Uterus (tissue), 4 donors: ENCODE results near the gene ID2. TPM values are rescaled to one million over a fixed set of nuclear protein-coding genes. Genes with fewer than 3 reads are reported as not detected.

Experiments
- DNase-seq, 2 donors: peaks; one replicate each; pipeline ENCODE4 v3.0.0-alpha.2; 2019 to 2020
- H3K27ac ChIP-seq, 2 donors: fragments of 200-600 bp; sonication (generic); 1 replicate in 1 of 2; 2 replicates in 1 of 2; pipeline ENCODE4 v1.5.1; 2016 to 2018
- H3K27me3 ChIP-seq, 2 donors: fragments of 200-600 bp; sonication (generic); one replicate each; pipeline ENCODE4 v1.5.1; 2018 to 2019; ENCODE audit warnings: control low read depth in 1 of 2
- H3K36me3 ChIP-seq, 2 donors: fragments of 200-600 bp; sonication (generic); one replicate each; pipeline ENCODE4 v1.5.1; 2019; ENCODE audit warnings: control low read depth in 1 of 2
- H3K4me1 ChIP-seq, 2 donors: fragments of 200-600 bp; sonication (generic); one replicate each; pipeline ENCODE4 v1.5.1; 2018 to 2019; ENCODE audit warnings: control low read depth in 1 of 2
- H3K4me3 ChIP-seq, 2 donors: fragments of 200-600 bp; sonication (generic); 1 replicate in 1 of 2; 2 replicates in 1 of 2; pipeline ENCODE4 v1.5.1; 2018 to 2019; ENCODE audit warnings: mild to moderate bottlenecking in 1 of 2
- H3K9me3 ChIP-seq, 2 donors: fragments of 200-600 bp; sonication (generic); one replicate each; pipeline ENCODE4 v1.5.1; 2019; ENCODE audit warnings: control low read depth in 1 of 2
- CTCF ChIP-seq, 4 experiments: fragments of 200-600 bp in 2 of 4; fragments of 450-650 bp in 2 of 4; sonication (generic) in 2 of 4; IDR thresholded peaks; one replicate each; pipeline ENCODE4 v1.5.1; 2016 to 2019; ENCODE audit warnings: antibody characterized with exemption in 4 of 4, mild to moderate bottlenecking in 2 of 4, moderate library complexity in 1 of 4
- POLR2A ChIP-seq, 2 donors: fragments of 450-650 bp; IDR thresholded peaks; one replicate each; pipeline ENCODE4 v1.6.1; 2016; ENCODE audit warnings: antibody characterized with exemption in 2 of 2, mild to moderate bottlenecking in 1 of 2, moderate library complexity in 1 of 2
- intact Hi-C: fragments of 100-400 bp; cut with DNase I; formaldehyde crosslinking; loops from one replicate; pipeline ENCODE4 v1.15.1; 2023; ENCODE audit warnings: low total_unique reads
- total RNA-seq, 4 donors: library from RNA; depleted of rRNA in 3 of 4; stranded (reverse); fragments of >200 nt in 3 of 4; gene quantifications; one replicate each; pipeline versions ENCODE4 v1.1.0 to v1.2.4, GENCODE V29; 2014 to 2023
- donor health status: DM: yes; HTN: yes; CAD: no.

ID2 gene
- total RNA-seq, 4 donors from 2014 or later, result 36.9 to 341 (median 176) TPM

- intact Hi-C loops, result no loop called here
Observed at GRCh38 chr2:8704906-8705305, 23.1 kb downstream of the ID2 start.

GRCh38 chr2:8709611-8710010 lies 27.8 kb downstream of the ID2 start:
- Histone ChIP-seq H3K9me3 (no peaks in the 10 kb centered on the region), H3K4me1 (no peaks in the 10 kb centered on the region), H3K36me3 (no peaks in the 10 kb centered on the region), H3K4me3 (no peak overlapping the region), H3K27ac (no peak overlapping the region), H3K27me3 (no peaks in the 10 kb centered on the region)
- intact Hi-C loops, result no loop called here
- TF ChIP-seq POLR2A (IDR thresholded peaks at IDR 0.05) (no peak), CTCF (IDR thresholded peaks at IDR 0.05) (no peak)
- DNase-seq, result no peak

More at GRCh38 chr2:8704906-8705305, 23.1 kb downstream of the ID2 start:
- no peak overlapping the region for H3K27ac ChIP-seq
- no peaks in the 10 kb centered on the region for H3K4me1 ChIP-seq
- H3K36me3 ChIP-seq, result no peaks in the 10 kb centered on the region
- no peak for TF ChIP-seq CTCF (IDR thresholded peaks at IDR 0.05)
- no peak for TF ChIP-seq POLR2A (IDR thresholded peaks at IDR 0.05)
- DNase-seq, result no peak
- H3K9me3 ChIP-seq, result no peaks in the 10 kb centered on the region
- H3K27me3 ChIP-seq, result no peaks in the 10 kb centered on the region
- H3K4me3 ChIP-seq, result no peak overlapping the region

GRCh38 chr2:8710951-8711350 lies 29.1 kb downstream of the ID2 start:
- no peak for DNase-seq
- H3K9me3 ChIP-seq, result no peaks in the 10 kb centered on the region
- H3K27me3 ChIP-seq, result no peaks in the 10 kb centered on the region
- intact Hi-C loops, result no loop called here
- no peak overlapping the region for H3K4me3 ChIP-seq
- no peaks in the 10 kb centered on the region for H3K4me1 ChIP-seq
- H3K27ac ChIP-seq, result no peak overlapping the region
- H3K36me3 ChIP-seq, result no peaks in the 10 kb centered on the region
- TF ChIP-seq CTCF (IDR thresholded peaks at IDR 0.05) (no peak), POLR2A (IDR thresholded peaks at IDR 0.05) (no peak)

- H3K36me3 ChIP-seq, result no peaks in the 10 kb centered on the region
- intact Hi-C loops, result no loop called here
- no peak for DNase-seq
- no peaks in the 10 kb centered on the region for H3K27me3 ChIP-seq
- TF ChIP-seq CTCF (IDR thresholded peaks at IDR 0.05) (no peak), POLR2A (IDR thresholded peaks at IDR 0.05) (no peak)
- no peaks in the 10 kb centered on the region for H3K4me1 ChIP-seq
- no peak overlapping the region for H3K27ac ChIP-seq
- no peaks in the 10 kb centered on the region for H3K9me3 ChIP-seq
- no peak overlapping the region for H3K4me3 ChIP-seq
Observed at GRCh38 chr2:8714283-8714682, 32.4 kb downstream of the ID2 start.

GRCh38 chr2:8714971-8715370 lies 33.1 kb downstream of the ID2 start:
- Histone ChIP-seq H3K27ac (no peak overlapping the region), H3K36me3 (no peaks in the 10 kb centered on the region), H3K4me3 (no peak overlapping the region), H3K9me3 (no peaks in the 10 kb centered on the region), H3K27me3 (no peaks in the 10 kb centered on the region), H3K4me1 (no peaks in the 10 kb centered on the region)
- DNase-seq, result no peak
- intact Hi-C loops, result no loop called here
- no peak for TF ChIP-seq CTCF (IDR thresholded peaks at IDR 0.05)
- no peak for TF ChIP-seq POLR2A (IDR thresholded peaks at IDR 0.05)
